ENCODE results near the gene RALGAPA1.
A peak's percentile ranks its signal among the peaks of the same experiment; 100 is the strongest.

RALGAPA1 gene

DNA sequence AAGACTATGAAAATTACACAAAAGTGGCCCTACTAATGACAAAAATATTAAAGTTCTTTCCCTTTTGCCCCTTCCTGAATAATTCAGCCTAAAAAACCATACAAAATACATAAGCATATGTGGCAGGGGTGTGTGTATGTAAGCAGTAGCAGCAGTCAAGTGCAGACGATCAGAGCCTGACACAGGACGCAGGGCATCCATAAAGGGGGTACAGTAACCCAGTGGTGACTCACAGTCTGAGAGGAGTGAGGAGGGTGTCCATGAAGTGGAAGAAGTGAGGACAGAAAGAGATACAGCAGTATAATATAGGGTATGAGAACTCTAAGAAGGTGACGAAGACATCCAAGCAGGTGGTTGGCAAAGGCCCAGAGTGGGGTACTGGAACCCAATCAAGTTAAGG lies 56.7 kb downstream of the RALGAPA1 start:
- Histone ChIP-seq H3K27ac (ENCODE audit: low read length, poor library complexity, severe bottlenecking) (no peak overlapping the region), H3K4me2 (ENCODE audit: low read length, poor library complexity, severe bottlenecking) (no peak overlapping the region), H4K8ac (ENCODE audit: low read length) (no peak overlapping the region), H3K4ac (ENCODE audit: low read depth in 1 of 2, low read length in 2 of 2) (no peak overlapping the region), H3K9ac (ENCODE audit: low read length) (no peak overlapping the region), H2BK5ac (ENCODE audit: low read depth, low read length, poor library complexity, severe bottlenecking) (no peak overlapping the region), H3K9me3 (ENCODE audit: control insufficient read depth, low read length) (peaks cover 2% of the 10 kb centered on the region), H4K91ac (ENCODE audit: low read length) (no peak overlapping the region), H3K18ac (ENCODE audit: low read depth in 1 of 2, low read length in 2 of 2) (no peak overlapping the region), H3K27me3 (ENCODE audit: control insufficient read depth in 1 of 2, insufficient read depth in 1 of 2, low read length in 2 of 2) (no peaks in the 10 kb centered on the region), H3K79me1 (replicated peaks; ENCODE audit: low read length, poor library complexity, severe bottlenecking) (peaks cover 1% of the 10 kb centered on the region), H2BK120ac (ENCODE audit: low read depth, low read length) (no peak overlapping the region), H3K36me3 (ENCODE audit: control insufficient read depth in 1 of 2, insufficient read depth in 2 of 2, low read depth in 1 of 2, low read length in 2 of 2) (peaks cover 3 to 80% of the 10 kb centered on the region in 2 experiments), H2BK15ac (ENCODE audit: low read depth, poor library complexity, severe bottlenecking) (no peak overlapping the region), H3K14ac (ENCODE audit: low read length in 2 of 2) (no peak overlapping the region), H3K23ac (ENCODE audit: low read length in 2 of 2) (no peak overlapping the region), H2BK12ac (ENCODE audit: low read length in 2 of 2) (no peak overlapping the region), H2AFZ (ENCODE audit: low read depth, low read length) (no peak overlapping the region), H3K4me3 (ENCODE audit: insufficient read depth in 1 of 2, low read depth in 1 of 2, low read length in 2 of 2) (no peak overlapping the region), H2AK5ac (ENCODE audit: low read length, severe bottlenecking) (no peak overlapping the region), H3K4me1 (ENCODE audit: control insufficient read depth, insufficient read depth, low read depth, low read length) (no peaks in the 10 kb centered on the region)
- WGBS = 94% methylated on average over 3 of the region's 3 CpGs
- no peak for DNase-seq

DNA sequence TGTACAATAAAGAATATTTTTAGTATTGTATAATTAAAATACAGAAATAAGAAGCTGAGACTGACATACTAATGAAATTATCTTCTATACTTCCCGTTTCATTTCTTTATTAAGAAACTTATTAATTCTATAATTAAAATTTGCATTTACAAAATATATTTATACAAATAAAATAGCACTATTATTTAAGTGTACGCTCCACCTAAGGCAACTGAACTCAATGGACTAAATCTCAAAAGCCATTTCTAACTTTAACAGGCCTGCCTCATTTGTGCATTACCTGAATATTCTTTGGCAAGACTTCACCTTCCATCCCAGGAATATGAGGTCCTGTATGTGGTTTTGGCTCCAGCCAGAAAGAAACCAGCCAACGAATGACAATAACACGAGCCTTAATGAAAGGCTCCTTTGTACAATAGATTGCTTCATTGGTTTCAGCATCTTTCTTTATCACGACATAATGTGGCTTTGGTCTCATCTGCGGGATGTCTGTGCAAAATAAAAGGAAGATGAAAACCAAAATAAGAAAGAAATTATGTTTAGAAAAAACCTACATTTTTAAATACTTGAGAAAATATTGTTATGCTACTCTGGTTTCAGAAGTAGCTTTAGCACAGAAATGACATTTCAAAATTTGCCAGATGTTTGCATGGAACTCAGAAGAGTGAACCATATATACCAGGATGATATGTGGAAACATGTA lies 58.7 kb downstream of the RALGAPA1 start:
- H4K91ac ChIP-seq (ENCODE audit: low read length) = no peak overlapping the region

DNA sequence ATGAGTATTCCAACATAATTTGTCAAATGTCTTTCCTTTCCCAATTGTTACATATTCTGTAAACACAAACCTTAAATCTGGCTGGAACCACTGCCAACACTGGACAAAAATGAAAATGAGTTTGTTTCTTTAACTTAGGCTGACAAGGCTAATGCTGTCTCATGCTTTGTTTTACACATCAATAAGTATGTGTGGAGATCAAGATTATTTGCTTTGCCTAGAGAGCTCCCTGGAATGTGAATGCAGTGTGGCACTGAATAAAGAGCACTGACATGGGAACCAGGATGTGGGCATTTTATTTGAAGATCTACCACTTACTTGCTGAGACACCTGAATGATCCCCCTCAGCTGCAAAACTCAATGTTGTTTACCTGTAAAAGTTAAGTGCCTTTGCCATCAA lies 61.7 kb downstream of the RALGAPA1 start:
- Histone ChIP-seq H3K9ac (ENCODE audit: low read length) (no peak overlapping the region), H3K36me3 (ENCODE audit: control insufficient read depth in 1 of 2, insufficient read depth in 2 of 2, low read depth in 1 of 2, low read length in 2 of 2) (peaks cover 1 to 65% of the 10 kb centered on the region in 2 experiments), H3K4me2 (ENCODE audit: low read length, poor library complexity, severe bottlenecking) (no peak overlapping the region), H3K14ac (ENCODE audit: low read length in 2 of 2) (no peak overlapping the region), H3K18ac (ENCODE audit: low read depth in 1 of 2, low read length in 2 of 2) (no peak overlapping the region), H3K27me3 (ENCODE audit: control insufficient read depth in 1 of 2, insufficient read depth in 1 of 2, low read length in 2 of 2) (no peaks in the 10 kb centered on the region), H2BK5ac (ENCODE audit: low read depth, low read length, poor library complexity, severe bottlenecking) (no peak overlapping the region), H2BK120ac (ENCODE audit: low read depth, low read length) (no peak overlapping the region), H3K23ac (ENCODE audit: low read length in 2 of 2) (no peak overlapping the region), H3K9me3 (ENCODE audit: control insufficient read depth, low read length) (no peaks in the 10 kb centered on the region), H3K4me1 (ENCODE audit: control insufficient read depth, insufficient read depth, low read depth, low read length) (no peaks in the 10 kb centered on the region), H2BK15ac (ENCODE audit: low read depth, poor library complexity, severe bottlenecking) (no peak overlapping the region), H4K91ac (ENCODE audit: low read length) (no peak overlapping the region), H4K8ac (ENCODE audit: low read length) (no peak overlapping the region), H2BK12ac (ENCODE audit: low read length in 2 of 2) (no peak overlapping the region), H3K4me3 (ENCODE audit: insufficient read depth in 1 of 2, low read depth in 1 of 2, low read length in 2 of 2) (no peak overlapping the region), H3K79me1 (replicated peaks; ENCODE audit: low read length, poor library complexity, severe bottlenecking) (peaks cover under 1% of the 10 kb centered on the region), H3K4ac (ENCODE audit: low read depth in 1 of 2, low read length in 2 of 2) (no peak overlapping the region), H3K27ac (ENCODE audit: low read length, poor library complexity, severe bottlenecking) (no peak overlapping the region), H2AK5ac (ENCODE audit: low read length, severe bottlenecking) (no peak overlapping the region), H2AFZ (ENCODE audit: low read depth, low read length) (no peak overlapping the region)
- DNase-seq = peak; percentile 11

More for the DNA sequence above, 58.7 kb downstream of the RALGAPA1 start:
- no peak overlapping the region for H2BK120ac ChIP-seq (ENCODE audit: low read depth, low read length)
- H2AK5ac ChIP-seq (ENCODE audit: low read length, severe bottlenecking) = no peak overlapping the region
- peaks cover 2% of the 10 kb centered on the region for H3K9me3 ChIP-seq (ENCODE audit: control insufficient read depth, low read length)
- no peaks in the 10 kb centered on the region for H3K27me3 ChIP-seq (ENCODE audit: control insufficient read depth in 1 of 2, insufficient read depth in 1 of 2, low read length in 2 of 2)
- no peak overlapping the region for H3K23ac ChIP-seq (ENCODE audit: low read length in 2 of 2)
- no peak overlapping the region for H2BK15ac ChIP-seq (ENCODE audit: low read depth, poor library complexity, severe bottlenecking)
- peaks cover 1% of the 10 kb centered on the region for H3K79me1 ChIP-seq (replicated peaks; ENCODE audit: low read length, poor library complexity, severe bottlenecking)
- peaks cover 3 to 80% of the 10 kb centered on the region in 2 experiments for H3K36me3 ChIP-seq (ENCODE audit: control insufficient read depth in 1 of 2, insufficient read depth in 2 of 2, low read depth in 1 of 2, low read length in 2 of 2)
- no peak overlapping the region for H2BK12ac ChIP-seq (ENCODE audit: low read length in 2 of 2)
- no peak overlapping the region for H3K4me2 ChIP-seq (ENCODE audit: low read length, poor library complexity, severe bottlenecking)
- no peaks in the 10 kb centered on the region for H3K4me1 ChIP-seq (ENCODE audit: control insufficient read depth, insufficient read depth, low read depth, low read length)
- no peak overlapping the region for H3K4ac ChIP-seq (ENCODE audit: low read depth in 1 of 2, low read length in 2 of 2)
- H3K9ac ChIP-seq (ENCODE audit: low read length) = no peak overlapping the region
- H3K14ac ChIP-seq (ENCODE audit: low read length in 2 of 2) = no peak overlapping the region
- H2AFZ ChIP-seq (ENCODE audit: low read depth, low read length) = no peak overlapping the region
- H3K27ac ChIP-seq (ENCODE audit: low read length, poor library complexity, severe bottlenecking) = no peak overlapping the region
- H4K8ac ChIP-seq (ENCODE audit: low read length) = no peak overlapping the region
- no peak overlapping the region for H2BK5ac ChIP-seq (ENCODE audit: low read depth, low read length, poor library complexity, severe bottlenecking)
- no peak for DNase-seq
- no peak overlapping the region for H3K4me3 ChIP-seq (ENCODE audit: insufficient read depth in 1 of 2, low read depth in 1 of 2, low read length in 2 of 2)
- WGBS = 100% methylated on average over 1 of the region's 6 CpGs
- no peak overlapping the region for H3K18ac ChIP-seq (ENCODE audit: low read depth in 1 of 2, low read length in 2 of 2)

DNA sequence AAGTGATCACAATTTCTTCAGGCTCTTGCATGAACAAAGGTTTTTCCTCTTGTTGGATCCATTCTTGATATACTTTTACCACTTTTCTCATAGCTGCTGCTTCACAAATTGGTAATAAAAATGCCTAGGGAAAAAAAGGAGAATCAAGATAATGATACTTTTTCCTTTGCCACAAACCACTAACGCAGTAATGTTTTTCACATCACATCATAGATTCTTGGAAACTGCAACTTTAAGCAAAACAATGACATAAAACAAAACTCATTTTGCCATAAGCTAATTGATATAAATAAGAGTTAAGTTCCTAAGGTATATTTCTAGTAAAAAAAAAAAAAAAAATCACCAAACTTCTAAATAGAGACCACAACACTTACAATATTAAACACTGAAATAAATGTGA lies 66.7 kb downstream of the RALGAPA1 start:
- no peak overlapping the region for H2AK5ac ChIP-seq (ENCODE audit: low read length, severe bottlenecking)
- H4K91ac ChIP-seq (ENCODE audit: low read length) = no peak overlapping the region
- no peak overlapping the region for H2BK5ac ChIP-seq (ENCODE audit: low read depth, low read length, poor library complexity, severe bottlenecking)
- no peak overlapping the region for H3K4ac ChIP-seq (ENCODE audit: low read depth in 1 of 2, low read length in 2 of 2)
- no peak overlapping the region for H3K23ac ChIP-seq (ENCODE audit: low read length in 2 of 2)
- no peaks in the 10 kb centered on the region for H3K9me3 ChIP-seq (ENCODE audit: control insufficient read depth, low read length)
- H3K9ac ChIP-seq (ENCODE audit: low read length) = no peak overlapping the region
- DNase-seq = no peak
- no peak overlapping the region for H3K18ac ChIP-seq (ENCODE audit: low read depth in 1 of 2, low read length in 2 of 2)
- no peak overlapping the region for H2AFZ ChIP-seq (ENCODE audit: low read depth, low read length)
- no peaks in the 10 kb centered on the region for H3K4me1 ChIP-seq (ENCODE audit: control insufficient read depth, insufficient read depth, low read depth, low read length)
- no peak overlapping the region for H3K4me3 ChIP-seq (ENCODE audit: insufficient read depth in 1 of 2, low read depth in 1 of 2, low read length in 2 of 2)
- H3K27me3 ChIP-seq (ENCODE audit: control insufficient read depth in 1 of 2, insufficient read depth in 1 of 2, low read length in 2 of 2) = no peaks in the 10 kb centered on the region
- no peak overlapping the region for H2BK120ac ChIP-seq (ENCODE audit: low read depth, low read length)
- no peak overlapping the region for H3K4me2 ChIP-seq (ENCODE audit: low read length, poor library complexity, severe bottlenecking)
- no peaks in the 10 kb centered on the region for H3K79me1 ChIP-seq (replicated peaks; ENCODE audit: low read length, poor library complexity, severe bottlenecking)
- H4K8ac ChIP-seq (ENCODE audit: low read length) = no peak overlapping the region
- no peak overlapping the region for H2BK15ac ChIP-seq (ENCODE audit: low read depth, poor library complexity, severe bottlenecking)
- WGBS = no CpG with 5 or more reads among the region's 1 CpG
- peaks cover 3 to 51% of the 10 kb centered on the region in 2 experiments for H3K36me3 ChIP-seq (ENCODE audit: control insufficient read depth in 1 of 2, insufficient read depth in 2 of 2, low read depth in 1 of 2, low read length in 2 of 2)
- no peak overlapping the region for H2BK12ac ChIP-seq (ENCODE audit: low read length in 2 of 2)
- H3K14ac ChIP-seq (ENCODE audit: low read length in 2 of 2) = no peak overlapping the region
- H3K27ac ChIP-seq (ENCODE audit: low read length, poor library complexity, severe bottlenecking) = no peak overlapping the region
